Naive B cell (primary cell): Measurements from ENCODE around the gene AGAP1. TPM values are rescaled to one million over a fixed set of nuclear protein-coding genes. Genes with fewer than 3 reads are reported as not detected.
"Not testable (repeated sequence)": the region's sequence is repeated elsewhere in the genome, so short reads cannot be mapped to it uniquely, and the experiment has no call there.

Experiments used
- ATAC-seq, 2 donors: fragments of 150-1000 bp; cut with Tn5 transposase; 2 replicates each; pipeline ENCODE4 v1.10.0; 2021; ENCODE audit warnings: low read depth in 2 of 2, mild to moderate bottlenecking in 2 of 2, moderate library complexity in 2 of 2
- DNase-seq: peaks from one replicate; pipeline ENCODE4 v3.0.0; 2022
- H3K27ac Mint-ChIP-seq, 6 donors: one replicate each; pipeline ENCODE4 v1.8.0; 2020 to 2022; ENCODE audit warnings: mild to moderate bottlenecking in 6 of 6, mixed read lengths in 6 of 6, moderate library complexity in 5 of 6, inconsistent platforms in 2 of 6
- H3K27me3 Mint-ChIP-seq, 3 donors: one replicate each; pipeline ENCODE4 v1.8.0; 2021 to 2022; ENCODE audit warnings: mixed read lengths in 3 of 3, mild to moderate bottlenecking in 1 of 3
- H3K36me3 Mint-ChIP-seq, 2 donors: one replicate each; pipeline ENCODE4 v1.8.0; 2020 to 2022; ENCODE audit warnings: mixed read lengths in 2 of 2, inconsistent platforms in 1 of 2, mild to moderate bottlenecking in 1 of 2
- H3K4me1 Mint-ChIP-seq, 3 donors: one replicate each; pipeline ENCODE4 v1.8.0; 2020 to 2022; ENCODE audit warnings: mixed read lengths in 3 of 3, inconsistent platforms in 1 of 3, mild to moderate bottlenecking in 1 of 3, moderate library complexity in 1 of 3
- H3K4me3 Mint-ChIP-seq, 8 donors: one replicate each; pipeline ENCODE4 v1.8.0; 2020 to 2022; ENCODE audit warnings: mild to moderate bottlenecking in 8 of 8, mixed read lengths in 8 of 8, moderate library complexity in 8 of 8, inconsistent platforms in 2 of 8
- H3K9me3 Mint-ChIP-seq, 7 donors: one replicate each; pipeline ENCODE4 v1.8.0; 2020 to 2022; ENCODE audit warnings: mixed read lengths in 7 of 7, mild to moderate bottlenecking in 5 of 7, inconsistent platforms in 2 of 7, moderate library complexity in 1 of 7
- polyA plus RNA-seq, 6 donors: library from polyadenylated mRNA; unstranded; fragments of 300-500 nt; fragmentation: Illumina TruSeq; gene quantifications; one replicate each; pipeline ENCODE4 v1.2.3, GENCODE V29; 2021; ENCODE audit warnings: low read depth in 6 of 6

The AGAP1 gene
- polyA plus RNA-seq, 6 donors from 2014 or later: not detected

DNA sequence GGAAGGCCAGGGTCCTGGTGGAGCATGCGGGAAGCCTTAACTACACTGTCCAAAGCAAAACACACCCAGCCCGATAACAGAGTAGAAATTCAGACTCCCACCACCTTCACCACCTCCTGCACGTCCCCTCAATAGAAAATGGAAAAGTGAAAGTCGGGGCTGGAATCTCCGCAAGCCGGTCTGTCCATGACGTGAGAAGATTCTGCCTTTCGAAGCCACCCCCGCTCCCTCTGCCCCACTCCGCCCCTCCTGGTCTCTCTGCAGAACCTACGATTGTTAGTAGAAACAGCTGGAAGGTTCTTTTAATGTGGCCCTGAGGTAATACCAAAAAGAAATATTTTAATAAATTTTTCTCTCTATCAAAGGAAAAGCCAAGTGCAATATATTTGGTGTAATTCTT lies 558.0 kb downstream of the AGAP1 start:
- no peak overlapping the region for H3K4me3 Mint-ChIP-seq
- no peak overlapping the region for H3K27ac Mint-ChIP-seq
- no peaks in the 10 kb centered on the region for H3K4me1 Mint-ChIP-seq
- no peaks in the 10 kb centered on the region for H3K36me3 Mint-ChIP-seq
- ATAC-seq (no peak), DNase-seq (no peak)
- peaks cover 0 to 6% (median 0%) of the 10 kb centered on the region in 7 donors for H3K9me3 Mint-ChIP-seq
- H3K27me3 Mint-ChIP-seq: peaks cover 9 to 16% (median 13%) of the 10 kb centered on the region in 3 donors

DNA sequence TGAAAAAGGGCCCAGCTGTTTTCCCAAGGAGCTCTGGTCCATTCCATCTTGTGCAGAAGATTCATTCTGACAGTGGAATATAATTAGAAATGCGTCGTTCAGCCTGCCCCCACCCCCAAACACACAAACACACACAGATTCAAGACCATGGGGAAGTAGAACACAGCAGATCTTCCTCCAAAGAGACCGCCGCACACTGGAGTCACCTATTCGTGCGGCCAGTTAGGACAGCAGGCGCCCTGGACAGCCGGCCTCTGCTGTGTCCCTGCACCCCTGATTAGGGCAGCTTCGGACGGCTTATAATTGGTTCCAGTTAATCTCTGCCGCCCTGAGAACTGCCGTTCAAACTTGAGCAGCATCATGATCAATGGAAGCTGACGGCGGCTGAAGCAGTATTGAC lies 558.4 kb downstream of the AGAP1 start:
- Mint-ChIP-seq H3K27ac (no peak overlapping the region), H3K9me3 (peaks cover 0 to 6% (median 0%) of the 10 kb centered on the region in 7 donors), H3K4me1 (no peaks in the 10 kb centered on the region), H3K4me3 (no peak overlapping the region), H3K27me3 (peaks cover 9 to 16% (median 16%) of the 10 kb centered on the region in 3 donors), H3K36me3 (no peaks in the 10 kb centered on the region)
- ATAC-seq (no peak), DNase-seq (no peak)

DNA sequence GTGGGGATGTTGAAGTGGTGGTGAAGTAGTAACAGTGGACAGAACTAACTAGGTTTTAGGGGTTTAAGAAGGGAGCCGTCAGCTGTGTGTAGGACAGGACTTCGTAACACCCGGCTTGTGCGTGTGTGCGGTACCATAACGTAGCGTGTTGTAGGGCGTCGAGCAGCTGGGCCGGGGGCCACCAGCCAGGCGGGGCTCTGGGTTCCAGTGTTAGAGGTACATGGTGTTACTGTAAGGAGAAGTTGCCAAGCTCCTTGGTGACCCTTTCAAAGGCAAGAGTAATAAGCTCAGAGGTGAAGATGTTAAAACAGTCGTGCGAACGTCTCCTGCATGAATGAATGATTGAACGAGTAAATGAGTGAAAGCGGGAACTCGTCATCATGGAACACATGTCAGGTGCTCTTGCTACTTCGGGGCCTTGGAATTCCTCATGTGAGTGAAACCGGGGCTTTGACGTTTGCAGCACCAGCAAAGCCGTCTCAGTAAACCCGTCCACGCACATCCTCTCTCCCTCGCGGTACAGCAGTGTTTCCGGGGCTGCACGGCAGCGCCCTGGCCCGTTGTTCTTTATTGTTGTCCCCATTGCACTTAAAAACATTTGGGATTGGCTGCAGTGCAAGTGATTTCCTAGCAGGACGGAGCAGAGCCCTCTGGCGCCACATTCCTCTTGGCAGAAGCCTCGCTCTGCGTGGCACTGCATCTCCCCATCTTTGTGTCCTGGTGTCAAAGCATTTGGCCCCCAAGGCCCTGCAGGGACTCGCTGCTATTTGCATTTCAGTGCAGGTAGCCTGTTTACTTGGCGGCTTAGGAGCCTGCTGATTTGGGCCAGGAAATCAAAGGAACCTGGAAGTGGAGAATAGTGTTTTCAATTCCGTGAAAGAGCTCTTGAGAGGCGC lies 559.3 kb downstream of the AGAP1 start:
- H3K4me3 Mint-ChIP-seq: no peak overlapping the region

DNA sequence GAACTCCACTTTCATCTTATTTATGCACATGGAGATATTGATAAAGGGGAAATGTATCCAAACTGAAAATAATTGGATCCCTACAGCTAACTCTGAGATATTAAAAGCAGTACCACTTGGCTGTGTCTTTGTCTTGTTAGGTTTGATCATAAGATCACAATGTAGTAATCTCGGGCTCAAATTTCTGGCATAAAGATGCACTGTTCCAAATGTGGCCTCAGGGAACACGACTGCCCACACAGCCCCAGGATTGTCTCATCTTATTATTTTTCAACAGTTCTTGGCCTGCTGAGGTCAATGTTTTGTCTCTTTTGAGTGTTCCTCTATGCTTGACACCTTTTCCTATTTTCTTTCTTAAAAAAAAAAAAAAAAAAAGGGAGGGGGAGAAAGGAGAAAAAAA lies 560.3 kb downstream of the AGAP1 start:
- H3K27ac Mint-ChIP-seq: peak overlapping the region in 1 of 6 donors; percentile 3

More for the DNA sequence above, 559.3 kb downstream of the AGAP1 start:
- Mint-ChIP-seq H3K36me3 (no peaks in the 10 kb centered on the region), H3K27me3 (peaks cover 9 to 16% (median 16%) of the 10 kb centered on the region in 3 donors), H3K4me1 (no peaks in the 10 kb centered on the region), H3K9me3 (peaks cover 1 to 13% (median 2%) of the 10 kb centered on the region in 7 donors), H3K27ac (no peak overlapping the region)
- DNase-seq (no peak), ATAC-seq (no peak)

DNA sequence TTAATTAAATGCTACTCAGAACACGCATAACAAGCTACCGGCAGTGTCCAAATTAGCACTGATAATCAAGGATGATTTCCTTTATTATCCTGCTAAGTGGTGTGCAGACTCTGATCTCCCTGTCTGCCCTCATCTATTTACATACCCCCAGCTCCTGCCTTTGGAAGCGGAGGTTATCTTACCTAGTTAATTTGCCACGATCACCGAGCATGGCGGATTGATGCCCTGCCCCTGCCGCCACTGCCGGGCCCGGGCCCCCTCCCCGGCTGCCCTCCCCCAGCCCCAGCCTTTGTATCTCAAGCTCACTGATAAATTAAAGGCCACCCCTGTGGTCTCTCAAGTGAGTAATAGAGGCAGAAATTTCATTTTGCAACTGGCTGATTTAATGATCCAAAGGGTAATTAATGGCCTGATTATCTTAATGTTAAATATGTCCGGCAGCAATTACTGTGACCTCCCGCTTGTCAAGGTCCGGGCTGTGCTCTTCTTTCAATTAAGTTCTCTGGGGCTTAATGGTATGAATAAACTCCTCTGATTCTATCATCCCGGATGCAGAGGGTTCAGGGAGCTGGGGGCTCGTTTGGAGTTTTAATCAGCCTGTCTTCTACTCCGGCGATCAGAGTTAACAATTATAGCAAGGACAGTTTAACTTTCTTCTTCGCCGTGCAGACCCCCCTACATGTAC lies 560.9 kb downstream of the AGAP1 start:
- no peak overlapping the region for H3K4me3 Mint-ChIP-seq
- peaks cover 2 to 14% (median 4%) of the 10 kb centered on the region in 7 donors for H3K9me3 Mint-ChIP-seq
- no peak overlapping the region for H3K27ac Mint-ChIP-seq
- peaks cover 9 to 16% (median 16%) of the 10 kb centered on the region in 3 donors for H3K27me3 Mint-ChIP-seq
- ATAC-seq: no peak
- H3K4me1 Mint-ChIP-seq: no peaks in the 10 kb centered on the region
- DNase-seq: no peak
- H3K36me3 Mint-ChIP-seq: no peaks in the 10 kb centered on the region

More for the DNA sequence above, 560.3 kb downstream of the AGAP1 start:
- H3K4me1 Mint-ChIP-seq: no peaks in the 10 kb centered on the region
- H3K9me3 Mint-ChIP-seq: peaks cover 2 to 14% (median 4%) of the 10 kb centered on the region in 7 donors
- DNase-seq: no peak
- no peak overlapping the region for H3K4me3 Mint-ChIP-seq
- no peaks in the 10 kb centered on the region for H3K36me3 Mint-ChIP-seq
- ATAC-seq: no peak
- peaks cover 9 to 16% (median 16%) of the 10 kb centered on the region in 3 donors for H3K27me3 Mint-ChIP-seq

DNA sequence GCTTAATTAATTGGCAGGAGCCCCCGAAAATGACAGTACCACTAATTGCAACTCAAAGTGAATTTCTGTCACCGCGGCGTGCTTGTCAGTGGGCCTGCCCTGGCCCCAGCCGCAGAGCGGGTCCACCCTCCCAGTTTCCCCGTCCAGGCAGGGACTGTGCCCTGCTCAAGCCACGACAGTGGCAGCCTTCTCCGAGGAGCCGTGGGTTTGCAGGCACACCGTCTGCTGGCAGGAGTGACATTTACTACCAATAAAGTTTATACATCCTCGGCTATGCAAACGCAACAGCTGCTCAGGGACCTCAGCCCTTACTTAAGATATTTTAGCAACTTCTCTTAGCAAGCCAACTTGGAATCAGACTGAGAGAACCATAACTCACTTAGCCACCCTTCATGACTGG lies 561.6 kb downstream of the AGAP1 start:
- no peak overlapping the region for H3K4me3 Mint-ChIP-seq
- peaks cover 2 to 14% (median 4%) of the 10 kb centered on the region in 7 donors for H3K9me3 Mint-ChIP-seq
- H3K36me3 Mint-ChIP-seq: no peaks in the 10 kb centered on the region
- peaks cover 9 to 16% (median 16%) of the 10 kb centered on the region in 3 donors for H3K27me3 Mint-ChIP-seq
- no peak overlapping the region for H3K27ac Mint-ChIP-seq
- ATAC-seq (no peak), DNase-seq (no peak)
- H3K4me1 Mint-ChIP-seq: no peaks in the 10 kb centered on the region

DNA sequence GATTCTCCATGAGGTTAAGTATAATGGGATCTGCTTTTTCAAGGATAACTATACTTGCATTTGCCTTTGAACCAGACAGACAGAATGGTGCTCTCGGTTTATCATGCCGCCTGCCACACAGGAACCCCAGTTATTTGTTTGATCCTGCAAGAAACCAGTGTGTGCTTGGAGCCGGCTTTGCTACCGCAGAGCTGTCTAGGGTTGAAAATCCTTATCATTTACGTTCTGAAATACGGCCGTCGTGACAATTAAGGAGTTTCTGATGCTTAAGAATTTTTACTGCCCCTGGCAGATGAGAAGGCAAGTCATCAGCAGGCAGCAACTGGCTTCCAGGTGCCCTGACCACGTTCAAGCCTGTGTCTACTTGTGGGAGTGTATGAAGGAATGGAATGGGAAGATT lies 562.3 kb downstream of the AGAP1 start:
- H3K36me3 Mint-ChIP-seq: no peaks in the 10 kb centered on the region
- no peak overlapping the region for H3K4me3 Mint-ChIP-seq
- no peak for DNase-seq
- ATAC-seq: no peak
- H3K27ac Mint-ChIP-seq: no peak overlapping the region
- no peaks in the 10 kb centered on the region for H3K4me1 Mint-ChIP-seq
- peaks cover 9 to 16% (median 16%) of the 10 kb centered on the region in 3 donors for H3K27me3 Mint-ChIP-seq
- peaks cover 2 to 14% (median 4%) of the 10 kb centered on the region in 7 donors for H3K9me3 Mint-ChIP-seq

DNA sequence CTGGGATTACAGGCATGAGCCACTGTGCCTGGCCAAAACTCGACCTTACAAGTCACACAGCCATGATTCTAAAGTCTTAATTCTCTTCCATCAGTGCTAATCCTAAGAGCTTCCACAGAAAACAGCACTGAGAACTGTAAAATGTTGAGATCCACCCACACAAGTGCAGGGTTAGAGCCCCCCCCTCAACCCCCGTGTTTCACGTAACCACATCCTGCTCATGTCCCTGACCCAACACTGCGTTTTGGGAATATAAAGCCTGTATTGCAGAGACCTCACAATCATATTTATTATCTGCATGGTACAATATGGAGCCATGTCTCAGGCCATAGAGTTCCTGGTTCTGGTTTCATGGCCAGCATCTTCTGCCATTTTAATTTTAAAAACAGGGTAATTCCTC lies 563.5 kb downstream of the AGAP1 start:
- no peak overlapping the region for H3K27ac Mint-ChIP-seq
- H3K27me3 Mint-ChIP-seq: peaks cover 9 to 16% (median 16%) of the 10 kb centered on the region in 3 donors

DNA sequence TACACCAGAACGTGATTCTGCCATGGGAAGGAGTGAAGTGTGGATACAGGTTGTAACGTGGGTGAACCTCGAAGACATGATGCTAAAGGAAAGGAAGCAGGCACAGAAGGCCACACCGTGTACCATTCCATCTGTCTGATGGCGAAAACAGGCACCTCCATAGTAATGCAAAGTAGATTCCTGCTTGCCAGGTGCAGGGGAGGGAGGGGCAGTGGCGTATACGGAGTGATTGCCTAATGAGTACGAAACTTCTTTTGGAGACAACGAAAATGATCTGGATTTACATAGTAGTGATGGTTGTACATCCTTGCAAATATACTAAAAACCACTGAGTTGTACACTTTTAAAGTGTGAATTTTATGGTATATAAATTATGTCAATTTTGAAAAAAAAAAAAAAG lies 567.7 kb downstream of the AGAP1 start:
- ATAC-seq: no peak
- no peak overlapping the region for H3K27ac Mint-ChIP-seq
- no peak for DNase-seq
- no peak overlapping the region for H3K4me3 Mint-ChIP-seq
- no peaks in the 10 kb centered on the region for H3K4me1 Mint-ChIP-seq
- H3K27me3 Mint-ChIP-seq: peaks cover 0 to 7% (median 0%) of the 10 kb centered on the region in 3 donors
- H3K36me3 Mint-ChIP-seq: no peaks in the 10 kb centered on the region
- peaks cover 2 to 10% (median 4%) of the 10 kb centered on the region in 7 donors for H3K9me3 Mint-ChIP-seq

More for the DNA sequence above, 563.5 kb downstream of the AGAP1 start:
- no peaks in the 10 kb centered on the region for H3K4me1 Mint-ChIP-seq
- H3K9me3 Mint-ChIP-seq: peaks cover 2 to 14% (median 4%) of the 10 kb centered on the region in 7 donors
- no peak for DNase-seq
- H3K4me3 Mint-ChIP-seq: no peak overlapping the region
- no peaks in the 10 kb centered on the region for H3K36me3 Mint-ChIP-seq
- ATAC-seq: no peak

DNA sequence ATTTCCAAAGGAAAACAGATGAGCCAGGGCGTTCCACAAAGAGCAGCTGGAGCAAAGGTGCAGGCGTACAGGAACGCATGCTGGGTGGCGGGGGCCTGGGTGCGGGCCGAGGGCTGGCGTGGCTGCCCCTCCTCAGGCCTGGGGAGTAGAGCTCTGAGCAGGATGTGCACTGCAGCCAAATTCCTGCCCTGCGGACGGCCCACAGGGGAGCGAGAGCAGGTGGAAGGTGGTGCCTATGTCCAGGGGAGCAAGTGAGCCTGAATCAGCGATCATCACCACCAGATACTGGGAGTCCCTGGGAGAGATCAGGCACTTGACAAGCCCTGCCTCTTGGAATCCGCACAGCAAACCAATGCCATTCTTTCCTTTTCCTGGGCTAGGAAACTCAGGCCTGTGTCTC lies 568.1 kb downstream of the AGAP1 start:
- peaks cover 0 to 3% (median 0%) of the 10 kb centered on the region in 3 donors for H3K27me3 Mint-ChIP-seq
- no peak overlapping the region for H3K27ac Mint-ChIP-seq
- ATAC-seq (no peak), DNase-seq (no peak)
- H3K9me3 Mint-ChIP-seq: peaks cover 2 to 10% (median 4%) of the 10 kb centered on the region in 7 donors
- H3K4me1 Mint-ChIP-seq: no peaks in the 10 kb centered on the region
- no peaks in the 10 kb centered on the region for H3K36me3 Mint-ChIP-seq
- H3K4me3 Mint-ChIP-seq: no peak overlapping the region

DNA sequence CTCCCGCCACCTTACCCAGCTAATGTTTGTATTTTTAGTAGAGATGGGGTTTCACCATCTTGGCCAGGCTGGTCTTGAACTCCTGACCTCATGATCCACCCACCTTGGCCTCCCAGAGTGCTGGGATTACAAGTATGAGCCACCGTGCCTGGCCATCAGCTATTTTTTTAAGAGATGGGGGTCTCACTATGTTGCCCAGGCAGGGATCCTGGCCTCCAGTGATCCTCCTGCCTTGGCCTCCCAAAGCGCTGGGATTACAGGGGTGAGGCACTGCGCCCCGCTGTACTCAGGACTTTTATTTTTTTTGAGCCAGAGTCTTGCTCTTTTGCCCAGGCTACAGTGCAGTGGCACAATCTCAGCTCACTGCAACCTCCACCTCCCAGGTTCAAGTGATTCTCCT lies 569.0 kb downstream of the AGAP1 start:
- not testable (repeated sequence) for H3K4me1 Mint-ChIP-seq, ATAC-seq, H3K36me3 Mint-ChIP-seq, H3K27ac Mint-ChIP-seq, H3K4me3 Mint-ChIP-seq, H3K27me3 Mint-ChIP-seq, DNase-seq, H3K9me3 Mint-ChIP-seq

DNA sequence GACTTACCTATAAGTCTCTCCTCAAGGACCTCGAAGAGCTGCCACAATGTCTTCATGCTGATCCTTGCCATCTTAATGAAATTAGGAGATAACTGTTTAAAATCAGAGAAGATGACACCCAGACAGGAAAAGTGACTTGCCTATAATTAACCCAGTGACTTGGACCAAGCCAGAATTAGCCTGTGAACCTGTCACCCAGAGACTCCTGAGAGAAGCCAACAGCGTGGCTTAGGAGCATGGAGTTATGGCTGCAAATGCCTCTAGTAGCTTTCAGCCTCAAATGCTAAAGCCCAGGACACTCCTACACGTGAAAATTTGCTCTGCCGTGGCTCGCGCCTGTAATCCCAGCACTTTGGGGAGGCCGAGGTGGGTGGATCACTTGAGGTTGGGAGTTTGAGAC lies 570.2 kb downstream of the AGAP1 start:
- H3K36me3 Mint-ChIP-seq: no peaks in the 10 kb centered on the region
- no peaks in the 10 kb centered on the region for H3K4me1 Mint-ChIP-seq
- ATAC-seq (no peak), DNase-seq (no peak)
- no peak overlapping the region for H3K27ac Mint-ChIP-seq
- H3K27me3 Mint-ChIP-seq: peaks cover 0 to 7% (median 4%) of the 10 kb centered on the region in 3 donors
- peaks cover 0 to 4% (median 0%) of the 10 kb centered on the region in 7 donors for H3K9me3 Mint-ChIP-seq
- H3K4me3 Mint-ChIP-seq: no peak overlapping the region

DNA sequence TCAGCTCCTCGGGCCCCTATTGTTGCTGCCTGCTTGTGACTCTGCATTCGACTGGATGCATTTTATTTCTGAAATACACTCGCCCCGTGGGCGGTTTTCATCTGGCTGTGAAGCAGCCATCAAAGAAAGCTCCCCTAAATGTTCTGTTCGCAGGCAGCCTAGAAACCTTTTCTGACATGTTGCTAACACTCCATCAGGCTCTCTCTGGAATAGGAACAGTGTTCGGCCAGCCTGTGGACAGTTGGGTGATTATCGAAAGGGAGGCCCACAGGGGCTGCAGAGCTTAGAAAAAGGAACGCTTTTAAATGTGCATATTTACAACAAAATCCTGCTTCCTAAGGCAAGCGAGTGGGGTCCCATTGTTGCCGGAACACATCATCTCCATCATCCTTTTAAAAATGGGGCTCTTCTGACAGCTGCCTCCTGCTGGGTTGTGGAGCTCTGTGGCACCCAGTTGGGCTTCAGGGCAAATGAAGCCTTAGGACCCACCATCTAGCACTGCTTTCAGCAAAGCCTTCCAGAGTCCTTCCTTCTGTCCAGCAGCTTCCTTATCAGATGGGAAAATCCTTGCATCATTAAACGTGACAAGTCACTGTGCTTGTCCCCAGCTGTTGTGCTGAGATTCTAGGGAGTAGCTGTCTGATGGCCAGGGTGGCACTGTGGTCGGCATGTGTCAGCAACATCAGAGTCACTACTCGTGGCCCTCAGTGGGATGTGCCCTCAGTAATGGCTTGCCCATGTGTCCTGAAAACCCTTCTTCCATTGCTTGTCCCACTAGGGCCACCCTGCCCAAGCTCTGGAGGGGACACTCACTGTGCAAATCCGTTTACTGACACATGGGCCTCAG lies 571.7 kb downstream of the AGAP1 start:
- Mint-ChIP-seq H3K36me3 (no peaks in the 10 kb centered on the region), H3K27ac (peak overlapping the region in 1 of 6 donors; percentile 38), H3K4me1 (no peaks in the 10 kb centered on the region), H3K9me3 (peaks cover 0 to 4% (median 0%) of the 10 kb centered on the region in 7 donors), H3K4me3 (no peak overlapping the region), H3K27me3 (peaks cover 0 to 7% (median 4%) of the 10 kb centered on the region in 3 donors)
- no peak for DNase-seq
- no peak for ATAC-seq
